SJCRH30 (cell line): ENCODE measurements around the gene KMO. TPM values are rescaled to one million over a fixed set of nuclear protein-coding genes. Genes with fewer than 3 reads are reported as not detected.

Experiments used
- DNase-seq, 2 experiments: peaks; one replicate each; pipeline ENCODE4 v3.0.0-alpha.2; 2015 to 2020
- H3K27ac ChIP-seq: fragments of 250-450 bp; sonication (Bioruptor Pico); 2 replicates; pipeline ENCODE4 v1.5.1; 2020; ENCODE audit warnings: mild to moderate bottlenecking, moderate library complexity
- H3K27me3 ChIP-seq: fragments of 250-450 bp; sonication (Bioruptor Pico); 2 replicates; pipeline ENCODE4 v1.5.1; 2020; ENCODE audit warnings: mild to moderate bottlenecking, moderate library complexity
- H3K36me3 ChIP-seq: fragments of 250-450 bp; sonication (Bioruptor Pico); 2 replicates; pipeline ENCODE4 v1.5.1; 2020; ENCODE audit warnings: mild to moderate bottlenecking, moderate library complexity
- H3K4me1 ChIP-seq: fragments of 250-450 bp; sonication (Bioruptor Pico); 2 replicates; pipeline ENCODE4 v1.5.1; 2020; ENCODE audit warnings: mild to moderate bottlenecking, moderate library complexity
- H3K4me3 ChIP-seq: fragments of 250-450 bp; sonication (Bioruptor Pico); 2 replicates; pipeline ENCODE4 v1.5.1; 2020; ENCODE audit warnings: mild to moderate bottlenecking, moderate library complexity
- H3K9me3 ChIP-seq: fragments of 250-450 bp; sonication (Bioruptor Pico); replicated peaks from 2 replicates; pipeline ENCODE4 v1.5.1; 2020; ENCODE audit warnings: mild to moderate bottlenecking, moderate library complexity
- total RNA-seq: library from RNA; depleted of rRNA; stranded (reverse); fragments of >200 nt; shearing (Covaris generic); gene quantifications from 2 replicates; pipeline ENCODE4 v1.2.3, GENCODE V29; 2014

Gene KMO
- total RNA-seq, 1 experiment from 2014 or later, result 0.04 TPM

DNA sequence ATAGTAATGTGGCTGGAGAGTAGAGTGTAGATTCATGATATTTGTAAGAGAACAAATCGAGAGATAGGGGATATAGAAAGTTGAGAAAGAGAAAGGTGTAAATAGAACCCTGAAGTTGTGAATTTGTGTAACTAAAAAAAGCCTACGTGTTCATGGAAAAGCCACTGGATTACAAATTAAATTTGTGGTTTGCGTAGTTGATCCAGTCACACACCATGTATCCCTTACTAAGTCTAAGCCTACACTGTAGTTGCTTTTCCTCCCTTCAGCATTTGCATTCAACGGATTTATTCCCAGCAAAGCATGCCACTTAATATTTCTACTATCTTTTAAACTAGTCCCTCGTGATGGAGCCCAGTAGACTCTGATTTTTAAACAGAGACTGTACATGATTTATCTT lies 24.9 kb downstream of the KMO start:
- Histone ChIP-seq H3K4me1 (no peaks in the 10 kb centered on the region), H3K27me3 (0 out of 2 replicates have a peak, but pooled peaks cover 9% of the 10 kb centered on the region), H3K9me3 (no peaks in the 10 kb centered on the region), H3K36me3 (no peaks in the 10 kb centered on the region), H3K27ac (no peak overlapping the region), H3K4me3 (no peak overlapping the region)
- DNase-seq, result no peak

DNA sequence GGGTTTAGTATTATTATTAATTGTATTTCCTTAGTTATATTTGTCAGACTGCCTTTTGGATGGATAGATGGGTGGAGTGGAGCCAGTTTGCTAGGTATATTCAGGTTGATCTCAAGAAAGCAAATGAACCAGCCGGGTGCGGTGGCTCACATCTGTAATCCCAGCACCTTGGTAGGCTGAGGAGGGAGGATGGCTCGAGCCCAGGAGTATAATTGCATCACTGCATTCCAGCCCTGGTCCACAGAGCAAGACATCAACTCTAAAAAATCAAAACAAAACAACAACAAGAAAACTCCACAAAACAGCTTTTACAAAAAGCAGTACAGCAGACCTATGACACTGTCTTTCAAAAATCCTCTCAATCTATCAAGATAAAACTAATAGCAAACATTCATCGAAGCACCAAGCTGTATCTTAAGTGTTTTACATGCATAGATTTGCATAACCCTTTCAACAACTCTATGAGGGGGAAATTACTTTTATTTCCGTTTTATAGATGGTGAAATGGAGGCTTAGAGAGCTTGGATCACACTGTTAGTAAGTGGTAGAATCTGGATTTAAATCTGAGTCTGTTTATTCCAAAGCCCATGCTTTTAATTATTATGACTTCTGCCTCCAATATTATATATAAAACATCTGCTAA lies 25.5 kb downstream of the KMO start:
- no peaks in the 10 kb centered on the region for H3K4me1 ChIP-seq
- DNase-seq, result no peak
- no peaks in the 10 kb centered on the region for H3K9me3 ChIP-seq
- H3K4me3 ChIP-seq, result no peak overlapping the region
- no peaks in the 10 kb centered on the region for H3K36me3 ChIP-seq
- no peak overlapping the region for H3K27ac ChIP-seq
- H3K27me3 ChIP-seq, result 0 out of 2 replicates have a peak, but pooled peaks cover 9% of the 10 kb centered on the region

DNA sequence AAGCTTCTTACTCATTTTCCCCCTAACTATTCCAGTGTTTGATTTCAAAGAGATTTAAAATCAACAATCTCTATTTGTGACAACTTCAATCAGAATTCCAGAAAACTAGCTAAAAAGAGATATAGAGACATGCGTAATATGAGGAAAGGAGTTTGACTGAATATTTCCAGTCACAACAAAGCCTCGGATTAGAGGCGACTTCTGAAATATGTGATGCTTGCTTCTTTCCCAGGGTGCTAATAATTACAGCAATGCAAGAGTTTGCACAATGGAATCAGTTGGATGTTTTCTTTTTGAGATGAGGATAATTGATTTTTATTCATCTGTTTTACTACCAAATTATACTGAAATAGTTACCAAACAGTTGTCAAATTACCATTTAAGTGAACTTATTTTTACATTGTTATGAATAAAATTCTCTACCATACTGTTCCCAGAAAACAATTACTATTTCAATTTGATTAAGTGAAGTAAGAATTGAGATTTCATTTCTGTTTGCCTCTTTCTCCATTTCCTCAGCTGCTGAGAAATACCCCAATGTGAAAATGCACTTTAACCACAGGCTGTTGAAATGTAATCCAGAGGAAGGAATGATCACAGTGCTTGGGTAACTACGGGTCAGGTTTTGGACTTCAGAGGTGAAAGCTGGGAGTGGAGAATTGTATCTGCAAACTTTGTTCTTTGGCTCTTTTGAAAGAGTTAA lies 28.1 kb downstream of the KMO start:
- H3K36me3 ChIP-seq, result no peaks in the 10 kb centered on the region
- H3K4me1 ChIP-seq, result no peaks in the 10 kb centered on the region
- no peak for DNase-seq
- H3K27ac ChIP-seq, result no peak overlapping the region
- 0 out of 2 replicates have a peak, but pooled peaks cover 9% of the 10 kb centered on the region for H3K27me3 ChIP-seq
- no peaks in the 10 kb centered on the region for H3K9me3 ChIP-seq
- H3K4me3 ChIP-seq, result no peak overlapping the region

DNA sequence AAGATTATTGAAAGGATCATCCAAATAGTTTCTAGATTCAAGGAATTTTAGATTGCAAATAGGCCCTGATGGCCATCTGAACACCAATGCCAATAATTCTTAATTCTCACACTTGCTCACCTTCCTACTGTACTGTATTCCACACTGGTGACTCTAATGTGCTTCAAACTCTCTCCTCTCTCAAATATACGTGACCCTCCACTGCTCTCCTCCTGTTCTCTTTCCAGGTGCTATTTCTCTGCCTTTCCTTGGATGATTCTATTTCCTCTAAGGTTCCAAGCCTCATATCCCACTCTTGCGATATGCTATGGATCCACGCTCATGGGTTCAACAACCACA lies 28.6 kb downstream of the KMO start:
- H3K36me3 ChIP-seq, result no peaks in the 10 kb centered on the region
- H3K27ac ChIP-seq, result no peak overlapping the region
- no peak for DNase-seq

DNA sequence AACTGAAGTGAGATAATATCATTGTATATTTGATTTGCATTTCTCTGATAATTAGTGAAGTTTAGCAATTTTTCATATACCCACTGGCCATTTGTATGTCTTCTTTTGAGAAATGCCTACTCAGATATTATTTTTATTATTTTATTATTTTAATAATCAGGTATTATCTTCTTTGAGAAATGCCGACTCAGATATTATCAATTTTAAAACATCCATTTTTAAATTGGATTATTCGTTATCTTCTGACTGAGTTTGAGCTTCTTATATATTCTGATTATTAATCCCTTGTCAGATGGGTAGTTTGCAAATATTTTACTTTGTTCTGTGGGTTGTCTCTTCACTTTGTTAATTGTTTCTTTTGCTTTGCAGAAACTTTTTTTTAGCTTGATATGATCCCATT lies 37.7 kb downstream of the KMO start:
- Histone ChIP-seq H3K4me3 (no peak overlapping the region), H3K4me1 (no peaks in the 10 kb centered on the region), H3K9me3 (no peaks in the 10 kb centered on the region), H3K27ac (no peak overlapping the region), H3K36me3 (no peaks in the 10 kb centered on the region), H3K27me3 (no peaks in the 10 kb centered on the region)
- no peak for DNase-seq

More for the DNA sequence above, 28.6 kb downstream of the KMO start:
- Histone ChIP-seq H3K4me3 (no peak overlapping the region), H3K27me3 (0 out of 2 replicates have a peak, but pooled peaks cover 6% of the 10 kb centered on the region), H3K9me3 (no peaks in the 10 kb centered on the region), H3K4me1 (no peaks in the 10 kb centered on the region)

DNA sequence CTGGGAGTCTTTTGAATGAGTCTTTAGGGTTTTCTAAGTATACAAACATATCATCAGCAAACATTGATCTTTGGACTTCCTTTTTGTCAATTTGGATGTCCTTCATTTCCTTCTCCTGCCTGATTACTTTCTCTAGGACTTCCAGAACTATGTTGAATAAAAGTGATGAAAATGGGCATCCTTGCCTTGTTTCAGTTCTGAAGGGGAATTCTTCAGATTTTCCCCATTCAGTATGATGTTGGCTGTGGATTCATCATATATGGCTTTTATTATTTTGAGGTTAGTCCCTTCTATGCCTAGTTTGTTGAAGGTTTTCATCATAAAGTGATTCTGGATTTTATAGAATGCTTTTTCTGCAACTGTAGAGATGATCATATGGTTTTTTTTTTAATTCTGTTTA lies 42.0 kb downstream of the KMO start:
- Histone ChIP-seq H3K4me3 (no peak overlapping the region), H3K9me3 (no peaks in the 10 kb centered on the region), H3K36me3 (no peaks in the 10 kb centered on the region), H3K27ac (no peak overlapping the region), H3K4me1 (no peaks in the 10 kb centered on the region), H3K27me3 (no peaks in the 10 kb centered on the region)
- DNase-seq, result no peak

DNA sequence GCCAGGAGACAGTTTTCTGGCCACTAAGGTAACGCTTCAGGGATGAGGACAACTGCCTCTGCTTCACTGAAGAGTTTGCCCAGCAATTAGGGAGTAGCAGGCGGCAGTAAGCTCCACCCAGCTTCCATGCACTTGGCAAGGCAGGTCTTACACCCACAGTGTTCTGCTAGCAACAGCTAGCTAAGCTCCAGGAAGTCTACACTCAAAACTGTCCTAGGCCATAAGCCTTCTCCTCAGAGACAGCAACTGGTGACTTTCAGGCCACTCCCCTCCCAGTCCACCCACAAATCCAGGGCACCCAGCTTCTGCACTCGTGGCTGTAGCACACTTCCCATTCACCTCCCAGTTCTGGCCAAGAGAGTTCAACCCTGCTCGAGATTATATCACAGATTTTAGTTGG lies 47.3 kb downstream of the KMO start:
- no peaks in the 10 kb centered on the region for H3K9me3 ChIP-seq
- no peak overlapping the region for H3K4me3 ChIP-seq
- no peaks in the 10 kb centered on the region for H3K36me3 ChIP-seq
- H3K27me3 ChIP-seq, result no peaks in the 10 kb centered on the region
- H3K27ac ChIP-seq, result no peak overlapping the region
- no peaks in the 10 kb centered on the region for H3K4me1 ChIP-seq
- peak in 1 of 2 experiments; percentile 5 for DNase-seq

DNA sequence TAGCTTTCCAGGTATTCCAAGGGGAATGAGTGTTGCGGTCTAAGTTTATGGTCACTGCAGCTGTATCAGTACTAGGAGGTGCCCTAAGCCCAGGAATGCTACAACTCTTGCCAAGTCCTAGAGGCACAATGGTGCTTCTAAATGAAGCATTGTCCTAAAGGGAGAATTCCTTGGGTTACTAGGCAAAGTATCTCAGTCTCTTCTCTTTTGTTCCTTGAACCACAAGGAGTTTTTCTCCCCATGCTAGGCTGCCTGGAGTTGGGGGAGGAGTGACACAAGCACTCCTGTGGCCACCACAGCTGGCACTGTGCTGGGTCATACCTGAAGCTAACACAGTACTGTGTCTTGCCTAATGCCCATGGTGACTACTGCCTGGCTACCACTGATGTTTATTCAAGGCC lies 50.7 kb downstream of the KMO start:
- no peak overlapping the region for H3K27ac ChIP-seq
- no peaks in the 10 kb centered on the region for H3K9me3 ChIP-seq
- H3K27me3 ChIP-seq, result no peaks in the 10 kb centered on the region
- H3K36me3 ChIP-seq, result no peaks in the 10 kb centered on the region
- DNase-seq, result no peak
- no peak overlapping the region for H3K4me3 ChIP-seq
- no peaks in the 10 kb centered on the region for H3K4me1 ChIP-seq

DNA sequence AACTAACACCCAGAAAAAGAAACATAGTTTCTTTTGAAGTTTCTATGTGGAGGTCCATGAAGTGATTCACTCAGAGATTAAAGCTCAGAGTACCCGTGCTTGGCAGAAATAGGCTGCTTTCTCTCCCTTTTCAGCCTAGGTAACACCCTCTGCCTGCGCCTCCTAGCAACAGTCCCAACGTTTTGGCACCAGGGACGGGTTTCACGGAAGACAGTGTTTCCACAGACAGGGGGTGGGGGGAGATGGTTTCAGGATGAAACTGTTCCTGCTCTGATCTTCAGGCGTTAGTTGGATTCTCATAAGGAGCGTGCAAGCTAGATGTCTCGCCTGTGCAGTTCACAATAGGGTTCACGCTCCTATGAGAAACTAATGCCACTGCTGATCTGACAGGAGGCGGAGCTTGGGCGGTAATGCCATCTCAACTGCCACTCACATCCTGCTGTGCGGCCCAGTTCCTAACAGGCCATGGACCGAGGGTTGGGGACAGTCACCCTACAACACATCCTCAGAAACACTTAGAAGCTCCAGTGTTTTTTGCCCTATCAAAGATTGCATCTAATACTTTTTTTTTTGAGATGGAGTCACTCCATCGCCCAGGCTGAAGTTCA lies 54.8 kb downstream of the KMO start:
- Histone ChIP-seq H3K4me3 (no peak overlapping the region), H3K36me3 (no peaks in the 10 kb centered on the region), H3K9me3 (no peaks in the 10 kb centered on the region), H3K27ac (no peak overlapping the region), H3K4me1 (no peaks in the 10 kb centered on the region), H3K27me3 (no peaks in the 10 kb centered on the region)
- DNase-seq, result no peak

DNA sequence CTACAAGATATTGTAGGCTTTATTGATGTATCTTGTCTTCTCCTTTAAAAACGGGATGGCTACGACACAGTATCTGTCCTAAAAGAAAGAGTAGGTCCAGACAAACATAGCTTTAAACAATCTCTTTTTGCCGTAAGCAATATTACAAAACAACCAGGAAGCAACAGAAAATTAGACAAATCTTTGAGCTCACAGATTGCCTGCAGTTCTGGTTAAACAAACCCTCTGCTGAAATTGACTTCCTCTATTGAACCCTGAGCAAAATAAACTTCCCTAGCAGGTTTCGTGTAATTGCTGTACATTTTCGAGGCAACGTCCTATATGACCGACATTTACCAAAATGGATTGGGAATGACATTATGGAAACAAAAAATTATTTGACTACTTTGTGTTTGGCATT lies 57.3 kb downstream of the KMO start:
- no peaks in the 10 kb centered on the region for H3K36me3 ChIP-seq
- H3K27me3 ChIP-seq, result no peaks in the 10 kb centered on the region
- no peaks in the 10 kb centered on the region for H3K9me3 ChIP-seq
- no peak for DNase-seq
- no peaks in the 10 kb centered on the region for H3K4me1 ChIP-seq
- no peak overlapping the region for H3K27ac ChIP-seq
- H3K4me3 ChIP-seq, result no peak overlapping the region

DNA sequence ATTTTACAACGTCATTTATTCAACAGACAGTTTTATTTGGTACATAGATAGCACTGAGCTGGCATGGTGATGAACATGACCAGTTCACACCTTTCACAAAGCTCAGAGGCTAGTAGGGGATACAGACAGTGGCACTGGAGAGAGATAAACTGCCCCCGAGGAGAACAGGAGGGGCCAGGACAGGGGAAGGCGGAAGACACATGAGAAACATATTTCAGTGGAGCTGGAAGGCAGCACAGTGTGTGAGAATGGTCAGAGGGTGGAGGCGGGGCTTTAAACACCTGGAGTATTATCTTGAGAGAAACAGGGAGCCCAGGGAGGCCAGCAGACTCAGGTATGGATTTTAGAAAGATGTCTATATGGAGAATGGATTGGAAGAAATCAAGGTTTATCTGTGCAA lies 58.5 kb downstream of the KMO start:
- Histone ChIP-seq H3K4me1 (no peaks in the 10 kb centered on the region), H3K9me3 (no peaks in the 10 kb centered on the region), H3K4me3 (no peak overlapping the region), H3K27ac (no peak overlapping the region), H3K36me3 (no peaks in the 10 kb centered on the region), H3K27me3 (no peaks in the 10 kb centered on the region)
- DNase-seq, result no peak

DNA sequence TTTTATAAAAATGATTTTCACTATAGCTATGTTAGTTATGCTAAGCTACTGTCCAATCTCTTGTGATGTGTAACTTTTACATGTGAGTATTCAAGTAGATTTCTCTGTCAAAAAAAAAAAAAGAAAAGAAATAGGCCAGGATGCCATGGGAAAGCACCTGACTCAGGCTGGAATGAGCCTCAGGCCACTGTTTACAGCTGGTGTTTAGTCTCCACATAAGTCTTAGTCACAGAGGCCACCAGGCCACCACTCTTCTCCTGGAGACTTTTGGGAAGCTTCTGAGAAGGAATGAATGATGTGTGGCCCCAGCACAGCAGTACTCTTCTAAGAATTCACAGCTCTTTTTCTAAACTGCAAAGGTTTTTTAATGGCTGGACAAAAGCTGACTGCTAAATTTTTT lies 59.1 kb downstream of the KMO start:
- no peaks in the 10 kb centered on the region for H3K4me1 ChIP-seq
- H3K27me3 ChIP-seq, result no peaks in the 10 kb centered on the region
- H3K4me3 ChIP-seq, result no peak overlapping the region
- H3K36me3 ChIP-seq, result no peaks in the 10 kb centered on the region
- no peak overlapping the region for H3K27ac ChIP-seq
- no peaks in the 10 kb centered on the region for H3K9me3 ChIP-seq
- DNase-seq, result no peak

DNA sequence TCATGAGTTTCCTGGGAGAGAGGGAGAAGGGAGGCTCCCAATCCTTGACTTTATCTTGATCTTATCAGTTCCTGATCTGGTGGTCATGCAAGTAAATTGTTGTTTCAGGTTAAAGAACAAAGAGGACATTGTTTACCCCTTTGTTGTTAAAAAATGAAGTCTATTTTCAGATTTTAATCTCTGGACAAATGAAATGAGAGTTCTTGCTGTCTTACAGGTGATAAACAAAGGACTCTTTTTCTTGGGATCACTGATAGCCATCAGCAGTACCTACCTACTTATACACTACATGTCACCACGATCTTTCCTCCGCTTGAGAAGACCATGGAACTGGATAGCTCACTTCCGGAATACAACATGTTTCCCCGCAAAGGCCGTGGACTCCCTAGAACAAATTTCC lies 59.6 kb downstream of the KMO start:
- Histone ChIP-seq H3K27ac (no peak overlapping the region), H3K9me3 (no peaks in the 10 kb centered on the region), H3K36me3 (no peaks in the 10 kb centered on the region), H3K27me3 (no peaks in the 10 kb centered on the region), H3K4me1 (no peaks in the 10 kb centered on the region), H3K4me3 (no peak overlapping the region)
- DNase-seq, result no peak

DNA sequence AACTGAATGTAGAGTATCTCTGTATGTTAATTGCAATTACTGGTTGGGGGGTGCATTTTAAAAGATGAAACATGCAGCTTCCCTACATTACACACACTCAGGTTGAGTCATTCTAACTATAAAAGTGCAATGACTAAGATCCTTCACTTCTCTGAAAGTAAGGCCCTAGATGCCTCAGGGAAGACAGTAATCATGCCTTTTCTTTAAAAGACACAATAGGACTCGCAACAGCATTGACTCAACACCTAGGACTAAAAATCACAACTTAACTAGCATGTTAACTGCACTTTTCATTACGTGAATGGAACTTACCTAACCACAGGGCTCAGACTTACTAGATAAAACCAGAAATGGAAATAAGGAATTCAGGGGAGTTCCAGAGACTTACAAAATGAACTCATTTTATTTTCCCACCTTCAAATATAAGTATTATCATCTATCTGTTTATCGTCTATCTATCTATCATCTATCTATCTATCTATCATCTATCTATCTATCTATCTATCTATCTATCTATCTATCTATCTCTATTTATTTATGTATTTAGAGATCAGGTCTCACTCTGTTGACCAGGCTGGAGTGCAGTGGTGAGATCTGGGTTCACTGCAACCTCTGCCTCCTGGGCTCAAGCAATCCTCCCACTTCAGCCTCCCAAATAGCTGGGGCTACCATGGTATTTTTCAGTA lies 60.2 kb downstream of the KMO start:
- no peak for DNase-seq

DNA sequence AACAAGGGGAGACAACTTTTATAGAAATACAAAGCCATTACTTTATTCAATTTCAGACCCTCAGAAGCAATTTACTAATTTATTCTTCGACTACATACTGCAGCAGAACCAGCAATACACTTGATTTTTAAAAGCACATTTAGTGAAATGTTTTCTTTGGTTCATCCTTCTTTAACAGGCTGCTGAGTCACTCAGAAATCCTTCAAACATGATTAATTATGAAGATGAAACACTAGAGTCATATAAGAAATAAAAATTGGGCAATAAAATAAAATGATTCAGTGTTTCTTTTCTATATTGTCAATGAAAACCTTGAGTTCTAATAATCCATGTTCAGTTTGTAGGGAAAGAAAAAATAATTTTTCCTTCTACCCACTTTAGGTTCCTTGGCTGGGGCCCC lies 61.0 kb downstream of the KMO start:
- no peaks in the 10 kb centered on the region for H3K9me3 ChIP-seq
- H3K4me3 ChIP-seq, result no peak overlapping the region
- no peaks in the 10 kb centered on the region for H3K36me3 ChIP-seq
- H3K27me3 ChIP-seq, result no peaks in the 10 kb centered on the region
- DNase-seq, result no peak
- no peaks in the 10 kb centered on the region for H3K4me1 ChIP-seq
- no peak overlapping the region for H3K27ac ChIP-seq

More for the DNA sequence above, 60.2 kb downstream of the KMO start:
- H3K27me3 ChIP-seq, result no peaks in the 10 kb centered on the region
- H3K4me3 ChIP-seq, result no peak overlapping the region
- no peaks in the 10 kb centered on the region for H3K4me1 ChIP-seq
- no peak overlapping the region for H3K27ac ChIP-seq
- no peaks in the 10 kb centered on the region for H3K9me3 ChIP-seq
- no peaks in the 10 kb centered on the region for H3K36me3 ChIP-seq
